GM19324 (cell line): ENCODE data around the gene SGTA.

Source experiments
- ATAC-seq: cut with Tn5 transposase; IDR thresholded peaks from one replicate; pipeline ENCODE4 v1.9.1; 2021; ENCODE audit warnings: mild to moderate bottlenecking, moderate library complexity; ENCODE audit not compliant: unreplicated experiment, low FRiP score

The SGTA gene

DNA sequence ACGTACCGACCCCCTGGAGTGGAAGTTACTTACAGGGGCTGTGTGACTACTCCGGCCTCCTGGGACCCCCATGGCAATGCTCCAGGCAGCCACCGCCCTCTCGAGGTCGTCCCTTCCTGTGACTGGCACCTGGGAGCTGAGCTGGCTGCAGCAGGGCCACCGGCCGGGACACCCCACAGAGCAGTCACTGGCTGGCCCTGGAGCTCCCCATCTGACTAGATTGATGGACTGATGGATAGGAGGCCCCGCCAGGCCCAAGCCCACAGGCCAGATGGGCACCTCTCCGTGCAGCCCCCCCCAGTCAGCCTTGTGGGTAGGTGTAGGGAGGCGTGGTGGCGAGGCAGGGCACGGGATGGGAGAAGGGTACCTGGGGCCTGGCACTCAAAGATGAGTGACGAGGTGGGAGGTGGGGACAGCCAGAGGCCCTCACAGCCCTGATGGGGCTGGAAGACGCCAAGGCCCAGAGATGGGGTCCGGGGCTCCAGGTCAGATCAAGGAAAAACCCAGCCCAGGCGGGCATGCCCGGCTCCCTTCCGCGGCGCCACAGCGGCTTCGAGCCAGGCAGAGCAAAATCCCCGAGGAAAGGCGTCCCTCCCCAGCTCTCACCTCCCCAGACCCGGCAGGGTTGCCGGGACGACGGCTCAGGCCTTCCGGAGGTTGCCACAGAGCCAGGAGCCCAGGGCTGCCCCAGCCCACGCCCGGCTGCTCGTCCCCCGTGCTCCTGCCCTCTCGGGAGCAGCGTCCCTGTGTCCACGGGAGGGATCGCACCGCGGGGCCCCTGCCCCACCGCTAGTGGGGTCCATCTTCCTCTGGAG, 51.7 kb downstream of the SGTA start:
- no peak for ATAC-seq

DNA sequence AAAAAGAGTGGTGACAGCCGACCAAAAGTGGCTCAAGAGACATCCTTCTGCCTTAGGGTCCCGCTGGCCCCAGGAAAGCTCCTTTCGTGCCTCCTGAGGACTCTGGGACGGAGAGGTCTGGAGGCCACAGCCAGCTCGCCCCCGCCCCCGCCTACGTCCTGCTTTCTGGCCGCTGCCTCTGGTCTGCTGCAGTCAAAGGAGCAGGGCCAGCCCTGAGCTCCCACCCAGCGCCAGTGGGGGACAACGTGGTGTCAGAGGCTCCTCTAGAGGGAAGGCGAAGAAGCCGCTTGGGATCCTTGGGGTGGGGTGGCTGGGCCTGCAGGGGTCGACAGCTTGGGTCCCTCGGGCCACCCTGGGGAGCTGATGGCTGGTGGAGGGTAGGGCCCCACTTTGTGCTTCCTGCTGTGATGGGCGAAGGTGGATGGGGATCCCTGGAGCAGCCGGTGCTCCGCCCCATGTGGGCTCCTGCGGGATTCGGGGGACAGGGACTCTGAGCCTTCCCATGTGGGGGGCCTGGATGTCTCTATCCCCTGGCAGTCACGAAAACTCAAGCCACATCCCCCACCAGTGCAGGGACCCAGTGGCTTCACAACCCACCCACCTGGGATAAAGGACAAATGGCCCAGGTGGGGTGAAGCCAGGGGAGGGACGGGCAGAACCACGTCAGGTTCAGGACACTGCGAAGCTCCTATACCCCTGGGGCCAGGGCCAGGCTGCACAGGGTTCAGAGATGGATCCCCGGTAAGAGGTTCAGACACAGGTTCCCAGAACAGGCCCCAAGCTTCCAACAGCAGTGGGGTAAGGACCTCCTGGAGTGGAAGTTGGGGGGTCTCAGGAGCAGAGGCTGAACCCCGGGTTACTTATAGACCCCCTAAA, 52.9 kb downstream of the SGTA start:
- ATAC-seq, result no peak

DNA sequence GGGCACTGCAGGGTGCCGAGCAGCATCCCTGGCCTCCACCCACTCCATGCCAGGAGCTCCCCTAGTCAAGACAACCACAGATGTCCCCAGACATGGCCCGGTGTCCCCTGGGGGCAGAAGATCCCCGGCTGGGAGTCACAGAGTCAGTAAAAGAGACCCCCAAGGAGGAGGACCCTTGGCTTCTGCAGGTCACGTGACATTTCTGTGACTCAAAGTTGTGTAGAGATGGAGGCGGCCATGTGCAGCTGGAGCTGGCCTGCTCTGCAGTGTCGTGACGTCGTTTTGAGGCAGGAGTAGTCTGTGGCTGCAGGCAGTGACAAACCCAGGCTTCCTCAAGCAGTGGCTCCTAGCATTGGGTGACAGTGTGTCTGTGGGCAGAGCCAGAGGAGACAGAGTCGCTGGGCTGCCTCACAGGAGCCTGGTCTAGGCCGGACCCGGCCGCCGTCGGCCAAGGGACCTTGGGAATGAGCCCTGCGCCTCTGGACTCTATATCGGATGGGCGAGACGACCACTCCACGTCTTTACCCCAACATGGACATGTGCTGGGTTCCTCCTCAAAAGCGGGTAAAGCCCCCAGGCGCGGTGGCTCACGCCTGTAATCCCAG, 54.2 kb downstream of the SGTA start:
- no peak for ATAC-seq

DNA sequence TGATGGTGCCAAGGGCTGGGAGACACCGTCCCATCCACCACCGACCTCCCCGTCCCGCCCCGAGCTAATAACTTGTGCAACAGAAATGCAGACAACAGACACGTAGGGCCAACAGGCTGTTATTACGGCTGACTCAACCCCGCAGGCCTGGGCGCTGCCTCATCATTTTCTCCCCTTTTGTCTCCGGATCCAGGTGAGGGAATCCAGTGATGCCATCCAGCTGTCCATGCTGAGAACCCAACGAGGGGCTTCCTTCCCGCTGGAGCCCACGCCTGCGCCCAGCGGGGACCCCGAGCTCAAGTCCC, 55.5 kb downstream of the SGTA start:
- no peak for ATAC-seq

- ATAC-seq, result no peak
Observed at GRCh38 chr19:2726904-2727639, 56.0 kb downstream of the SGTA start.

- no peak for ATAC-seq
Observed at GRCh38 chr19:2726160-2726855, 56.8 kb downstream of the SGTA start.

GRCh38 chr19:2724148-2724557, 58.9 kb downstream of the SGTA start:
- no peak for ATAC-seq

GRCh38 chr19:2723747-2724146, 59.3 kb downstream of the SGTA start:
- ATAC-seq, result no peak

- ATAC-seq, result no peak
Observed at GRCh38 chr19:2723345-2723715, 59.7 kb downstream of the SGTA start.

GRCh38 chr19:2722541-2723344, 60.3 kb downstream of the SGTA start:
- no peak for ATAC-seq

- no peak for ATAC-seq
Observed at GRCh38 chr19:2721570-2722540, 61.2 kb downstream of the SGTA start.

GRCh38 chr19:2720777-2721569, 62.1 kb downstream of the SGTA start, which contains the start of gene DIRAS1:
Gene DIRAS1 (minus strand): TSS chr19:2721372. CDS start chr19:2717806, 3,566 bp downstream.
- no peak for ATAC-seq

GRCh38 chr19:2719920-2720776, 62.9 kb downstream of the SGTA start:
- ATAC-seq, result no peak

DNA sequence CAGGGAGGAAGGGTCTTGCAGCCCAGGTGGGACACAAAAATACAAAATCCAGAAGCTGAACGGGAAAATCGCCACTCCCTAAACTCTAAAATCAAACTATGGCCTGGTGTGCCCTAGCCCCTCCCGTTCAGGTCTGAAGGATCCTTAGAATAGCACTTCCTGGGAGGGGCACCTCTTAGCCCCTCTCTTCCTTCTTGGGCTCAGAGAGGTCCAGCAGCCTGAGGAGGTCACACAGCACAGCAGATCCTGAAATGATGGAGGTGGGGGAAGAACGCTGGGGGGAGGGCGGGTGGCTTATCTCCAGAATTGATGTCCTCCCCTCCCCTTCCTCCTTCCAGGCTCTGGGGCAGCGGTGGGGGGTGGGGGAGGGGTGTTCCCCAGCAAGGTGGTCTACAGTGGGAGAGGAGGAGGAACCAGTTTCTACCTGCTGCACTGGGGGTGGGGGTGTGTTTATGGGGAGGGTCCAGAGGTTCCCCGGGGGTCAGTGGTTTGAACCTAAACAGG, 63.8 kb downstream of the SGTA start:
- no peak for ATAC-seq

GRCh38 chr19:2717638-2718541, 65.2 kb downstream of the SGTA start:
- ATAC-seq, result no peak
